Right ventricle myocardium superior (tissue), 1 donor: ENCODE results near the gene SLC12A9. TPM values are rescaled to one million over a fixed set of nuclear protein-coding genes. Genes with fewer than 3 reads are reported as not detected.
"Not testable (repeated sequence)": the region's sequence is repeated elsewhere in the genome, so short reads cannot be mapped to it uniquely, and the experiment has no call there.

Source experiments
- ATAC-seq: fragments of 200-7000 bp; cut with Tn5 transposase; one replicate; pipeline ENCODE4 v1.9.1; 2020; ENCODE audit warnings: mild to moderate bottlenecking; ENCODE audit not compliant: poor library complexity
- DNase-seq: peaks from one replicate; pipeline ENCODE4 v3.0.0-alpha.2; 2020
- intact Hi-C: fragments of 100-400 bp; cut with DNase I; formaldehyde crosslinking; loops from one replicate; pipeline ENCODE4 v1.11.2; 2022
- total RNA-seq: library from RNA; stranded (reverse); fragmentation: NEBNext Ultra II Directional; extraction: Animal tissue kit (Norgen Biotek cat#: 25700); gene quantifications from one replicate; pipeline ENCODE4 v1.2.1, GENCODE V29; 2021
- donor health status: DM: no; HTN: yes; CAD: no; lungs with severe emphysema.

The SLC12A9 gene
- total RNA-seq, 1 donor from 2014 or later: 10.2 TPM

- ATAC-seq: no peak
- intact Hi-C loops: no loop called here
- DNase-seq: no peak
Measured at GRCh38 chr7:100854146-100854895, 1.8 kb downstream of the SLC12A9 start.

GRCh38 chr7:100854899-100855298 lies 2.4 kb downstream of the SLC12A9 start:
- ATAC-seq, DNase-seq, intact Hi-C loops: not testable (repeated sequence)

GRCh38 chr7:100855515-100855914 lies 3.0 kb downstream of the SLC12A9 start:
- intact Hi-C loops: no loop called here
- no peak for ATAC-seq
- no peak for DNase-seq

- intact Hi-C loops: no loop called here
- no peak for DNase-seq
- no peak for ATAC-seq
Measured at GRCh38 chr7:100856871-100857282, 4.4 kb downstream of the SLC12A9 start.

GRCh38 chr7:100859856-100860255 lies 7.3 kb downstream of the SLC12A9 start:
- DNase-seq (no peak), ATAC-seq (no peak)
- intact Hi-C loops: no loop called here

GRCh38 chr7:100860702-100861615 lies 8.4 kb downstream of the SLC12A9 start:
- intact Hi-C loops: no loop called here
- ATAC-seq (no peak), DNase-seq (no peak)

- intact Hi-C loops: no loop called here
- ATAC-seq: no peak
- DNase-seq: no peak
Measured at GRCh38 chr7:100861616-100861985, 9.1 kb downstream of the SLC12A9 start.

- DNase-seq (no peak), ATAC-seq (no peak)
- intact Hi-C loops: no loop called here
Measured at GRCh38 chr7:100863406-100863950, 11.0 kb downstream of the SLC12A9 start.

GRCh38 chr7:100864263-100864845 lies 11.8 kb downstream of the SLC12A9 start:
- ATAC-seq (no peak), DNase-seq (no peak)
- intact Hi-C loops: no loop called here

- ATAC-seq: no peak
- intact Hi-C loops: no loop called here
- no peak for DNase-seq
Measured at GRCh38 chr7:100865372-100865911, 12.9 kb downstream of the SLC12A9 start.

- peak; percentile 90 for DNase-seq
- ATAC-seq: peak; percentile 53
- intact Hi-C loops: no loop called here
Measured at GRCh38 chr7:100865938-100866728, 13.6 kb downstream of the SLC12A9 start.

- intact Hi-C loops: no loop called here
- no peak for ATAC-seq
- no peak for DNase-seq
Measured at GRCh38 chr7:100866729-100867039, 14.2 kb downstream of the SLC12A9 start.

GRCh38 chr7:100867040-100867775 lies 14.7 kb downstream of the SLC12A9 start, which contains the start of gene TRIP6:
TSS of gene TRIP6 (plus strand) at chr7:100867387. CDS start at chr7:100867498, 111 bp downstream.
- intact Hi-C loops: no loop called here
- DNase-seq (peak; percentile 92), ATAC-seq (peak; percentile 77)

GRCh38 chr7:100867776-100868485 lies 15.4 kb downstream of the SLC12A9 start:
- no peak for DNase-seq
- intact Hi-C loops: no loop called here
- peak; percentile 3 for ATAC-seq

GRCh38 chr7:100873599-100874299 lies 21.2 kb downstream of the SLC12A9 start:
- intact Hi-C loops: no loop called here
- ATAC-seq: no peak
- no peak for DNase-seq

- ATAC-seq (peak; percentile 1), DNase-seq (no peak)
- intact Hi-C loops: no loop called here
Measured at GRCh38 chr7:100874300-100874576, 21.7 kb downstream of the SLC12A9 start.
